T follicular helper cell (primary cell): ENCODE results near the gene S1PR1.

Experiments
- DNase-seq: peaks from one replicate; pipeline ENCODE4 v3.0.0-alpha.2; 2020; ENCODE audit warnings: low read depth

Gene S1PR1

GRCh38 chr1:101280049-101280592, 43.3 kb downstream of the S1PR1 start:
- DNase-seq, result no peak

- no peak for DNase-seq
Observed at GRCh38 chr1:101280942-101281654, 44.3 kb downstream of the S1PR1 start.

- no peak for DNase-seq
Observed at GRCh38 chr1:101281751-101282150, 44.9 kb downstream of the S1PR1 start.

GRCh38 chr1:101282314-101283038, 45.7 kb downstream of the S1PR1 start:
- DNase-seq, result no peak

- DNase-seq, result no peak
Observed at GRCh38 chr1:101283443-101283842, 46.6 kb downstream of the S1PR1 start.

- peak; percentile 19 for DNase-seq
Observed at GRCh38 chr1:101284021-101284420, 47.2 kb downstream of the S1PR1 start.

GRCh38 chr1:101284622-101285218, 47.9 kb downstream of the S1PR1 start:
- DNase-seq, result no peak

GRCh38 chr1:101285922-101286570, 49.2 kb downstream of the S1PR1 start:
- no peak for DNase-seq

- DNase-seq, result peak; percentile 54
Observed at GRCh38 chr1:101288491-101288944, 51.7 kb downstream of the S1PR1 start.

- DNase-seq, result no peak
Observed at GRCh38 chr1:101290119-101290921, 53.5 kb downstream of the S1PR1 start.
